IPS-NIHi7 (cell line): ENCODE measurements around the gene TK2.
A peak's percentile ranks its signal among the peaks of the same experiment; 100 is the strongest.
"Not testable (repeated sequence)": the region's sequence is repeated elsewhere in the genome, so short reads cannot be mapped to it uniquely, and the experiment has no call there.

ENCODE experiments used
- DNase-seq: peaks from one replicate; pipeline ENCODE4 v3.0.0; 2012; ENCODE audit warnings: mixed read lengths; ENCODE audit errors: extremely low spot score

Gene TK2

GRCh38 chr16:66520406-66521170 lies 29.3 kb downstream of the TK2 start:
- DNase-seq, result no peak

GRCh38 chr16:66519482-66520373 lies 30.2 kb downstream of the TK2 start:
- no peak for DNase-seq

DNA sequence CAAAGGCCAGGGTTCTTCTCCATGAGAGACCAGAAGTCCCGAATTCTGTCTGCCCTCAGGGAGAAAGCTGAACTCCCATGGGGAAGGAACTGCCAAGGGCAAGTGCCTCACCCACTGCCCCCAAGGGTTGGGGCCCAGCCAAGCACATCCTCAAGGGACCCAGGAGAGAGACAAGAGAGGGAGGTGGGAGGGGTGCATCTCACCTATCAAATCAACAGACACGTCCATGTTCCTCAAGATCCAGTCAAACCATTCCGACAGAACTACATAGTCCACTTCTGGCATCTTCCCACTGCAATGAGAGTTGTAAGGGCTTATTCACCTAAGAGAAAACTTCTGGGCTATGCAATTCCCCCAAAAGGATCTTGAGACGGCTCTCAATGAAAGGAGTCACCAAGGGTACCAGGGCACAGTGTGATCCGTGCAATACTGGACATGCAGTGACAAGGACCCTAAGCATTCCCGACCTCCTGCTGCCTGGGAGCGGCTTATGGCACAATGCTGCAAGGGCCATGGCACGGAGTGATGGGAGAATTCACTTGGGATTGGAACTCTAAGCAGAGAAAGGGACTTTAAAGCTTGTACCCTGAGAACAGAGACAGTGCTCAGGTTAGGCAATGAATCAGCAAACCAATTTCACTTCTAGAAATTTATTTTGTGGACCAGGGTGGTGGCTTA lies 32.2 kb downstream of the TK2 start:
- no peak for DNase-seq

- peak; percentile 73 for DNase-seq
These were observed 32.9 kb downstream of the TK2 start for GRCh38 chr16:66516808-66517585.

DNA sequence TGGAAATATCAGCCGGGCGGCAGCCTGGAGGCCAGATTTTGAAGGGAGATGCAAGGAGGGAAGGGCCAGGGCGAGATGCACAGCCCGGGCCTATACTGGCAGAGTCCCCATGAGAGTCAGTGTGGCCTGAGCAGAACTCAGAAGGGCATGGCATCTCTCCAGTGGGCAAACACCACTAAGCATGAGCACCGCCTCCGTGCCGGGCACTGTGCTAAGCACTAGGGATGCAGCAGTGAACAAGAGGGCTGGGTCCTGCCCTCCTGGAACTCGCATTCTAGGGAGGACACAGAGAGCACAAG lies 33.5 kb downstream of the TK2 start:
- DNase-seq, result no peak

DNA sequence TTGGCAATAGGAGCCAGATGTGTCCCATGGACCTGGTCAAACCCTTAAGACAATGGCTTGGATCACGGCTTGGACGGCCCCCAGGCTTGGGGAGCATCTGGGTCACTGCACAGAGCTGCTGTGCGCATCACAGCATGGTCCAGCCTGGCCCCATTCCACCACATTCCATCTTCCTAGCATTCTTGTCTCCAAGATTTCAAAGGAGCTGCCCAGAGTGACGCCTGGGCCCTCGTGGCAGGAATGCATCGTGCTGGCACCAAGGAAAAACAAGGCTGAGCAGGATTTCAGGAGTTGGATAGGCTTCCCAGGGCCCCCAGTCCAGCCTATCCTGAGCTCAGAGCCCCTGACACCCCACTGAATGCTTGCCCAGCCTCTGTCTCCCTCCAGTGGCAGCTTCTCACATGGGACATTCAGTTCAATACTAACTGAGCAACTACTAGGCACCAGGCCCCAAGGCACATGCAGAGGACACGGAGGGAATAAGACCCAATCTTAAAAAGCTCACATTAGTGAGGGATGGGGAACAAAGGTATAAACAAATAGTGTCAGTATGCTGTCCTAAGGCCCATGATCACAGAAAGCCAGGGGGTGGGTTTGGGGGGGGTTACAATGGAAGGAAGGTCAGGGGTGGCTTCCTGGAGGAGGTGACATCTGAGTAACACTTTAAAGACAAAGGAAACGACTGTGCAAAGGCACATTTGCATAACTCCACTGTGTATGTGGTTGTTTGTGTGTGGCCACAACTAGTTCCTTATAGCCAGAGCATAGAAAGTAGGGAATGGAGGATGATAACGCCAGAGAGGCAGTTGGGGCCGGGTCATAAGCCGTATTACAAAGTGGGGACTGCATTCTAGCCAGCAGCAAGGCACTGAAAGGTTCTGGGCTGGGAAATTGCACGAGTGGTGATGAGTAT lies 34.1 kb downstream of the TK2 start:
- peak; percentile 48 for DNase-seq

- not testable (repeated sequence) for DNase-seq
These were observed 34.8 kb downstream of the TK2 start for GRCh38 chr16:66514980-66515595.

- not testable (repeated sequence) for DNase-seq
These were observed 35.5 kb downstream of the TK2 start for GRCh38 chr16:66514391-66514790.

DNA sequence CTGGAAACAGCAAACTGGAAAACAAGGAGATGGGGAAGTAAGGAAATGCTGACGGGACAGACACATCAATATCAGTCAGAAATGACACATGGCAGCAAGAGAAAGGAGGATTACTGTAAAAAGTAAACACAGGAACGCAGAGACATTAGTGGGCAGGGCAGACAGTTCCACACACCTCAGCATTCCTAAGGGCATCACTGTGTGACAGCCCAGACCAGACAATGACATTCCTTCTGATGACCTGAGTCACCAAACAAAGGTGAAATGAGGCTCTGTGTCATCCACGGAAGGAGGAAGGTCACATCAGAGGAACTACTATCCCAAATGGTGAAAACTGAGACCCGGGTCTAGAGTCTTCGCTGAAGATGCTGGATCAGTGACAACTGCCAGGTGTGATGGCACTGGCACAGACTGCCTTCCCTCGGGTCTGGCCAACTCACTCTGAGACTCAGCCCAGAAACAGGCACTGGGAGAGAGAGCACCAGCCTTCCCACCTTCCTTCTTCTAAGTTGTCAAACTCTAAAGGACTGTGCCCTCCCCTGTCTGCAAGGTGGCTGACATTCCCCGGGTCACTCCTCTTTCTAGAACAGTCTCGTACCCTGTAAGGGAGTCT lies 36.7 kb downstream of the TK2 start:
- no peak for DNase-seq

- DNase-seq, result no peak
These were observed 37.4 kb downstream of the TK2 start for GRCh38 chr16:66512272-66513110.

DNA sequence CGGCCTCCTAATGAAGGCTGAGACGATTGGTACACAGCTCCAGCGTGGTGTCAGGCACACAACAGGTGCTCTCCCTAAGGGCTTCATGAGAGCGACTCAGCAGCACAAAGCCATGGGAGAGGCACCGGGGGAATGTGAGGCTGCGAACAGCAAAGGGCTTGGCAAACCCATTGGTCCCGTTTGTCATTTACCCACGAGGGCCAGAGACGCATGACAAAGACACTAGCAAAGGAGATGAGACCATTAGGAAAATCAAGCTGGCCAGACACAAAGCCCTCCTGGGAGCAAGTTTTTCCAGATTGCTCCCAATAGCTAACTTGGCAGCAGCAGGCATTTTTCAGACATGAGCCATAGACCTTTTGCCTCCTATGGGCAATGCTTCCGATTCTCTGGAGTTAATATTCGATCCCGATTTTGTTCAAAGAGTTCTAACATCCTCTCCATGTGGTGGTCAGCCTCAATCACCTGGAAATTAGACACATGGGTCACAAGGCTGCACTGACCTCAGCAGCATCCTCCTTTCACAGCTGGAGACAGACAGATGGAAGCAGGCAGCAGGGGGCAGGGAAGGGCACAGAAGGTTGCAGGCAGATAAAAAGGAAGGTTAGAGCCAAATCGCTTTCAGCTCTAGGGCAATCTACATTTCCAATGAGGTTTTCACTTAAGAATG lies 38.2 kb downstream of the TK2 start:
- peak; percentile 58 for DNase-seq

GRCh38 chr16:66510711-66511601 lies 39.0 kb downstream of the TK2 start:
- DNase-seq, result no peak

- no peak for DNase-seq
These were observed 39.6 kb downstream of the TK2 start for GRCh38 chr16:66510298-66510697.

DNA sequence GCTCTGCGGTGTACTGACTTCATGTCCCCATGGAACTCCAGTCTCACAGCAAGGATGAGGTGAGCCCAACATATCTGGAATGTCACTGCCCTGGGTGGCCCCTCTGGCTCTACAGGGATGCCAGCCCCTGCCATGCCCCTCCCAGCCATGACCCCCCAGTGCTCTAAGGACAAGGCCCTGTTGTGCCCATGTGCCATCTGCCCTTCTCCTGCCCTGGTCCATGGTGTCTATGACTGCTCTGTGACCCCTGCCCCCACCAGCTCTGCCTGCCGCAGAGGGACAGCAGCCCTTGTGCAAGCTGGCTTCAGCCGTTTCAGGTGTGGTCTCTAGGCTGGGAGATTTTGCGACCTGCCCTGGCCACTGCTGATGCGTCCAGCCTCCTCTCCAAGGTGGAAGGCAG lies 40.3 kb downstream of the TK2 start:
- DNase-seq, result no peak

DNA sequence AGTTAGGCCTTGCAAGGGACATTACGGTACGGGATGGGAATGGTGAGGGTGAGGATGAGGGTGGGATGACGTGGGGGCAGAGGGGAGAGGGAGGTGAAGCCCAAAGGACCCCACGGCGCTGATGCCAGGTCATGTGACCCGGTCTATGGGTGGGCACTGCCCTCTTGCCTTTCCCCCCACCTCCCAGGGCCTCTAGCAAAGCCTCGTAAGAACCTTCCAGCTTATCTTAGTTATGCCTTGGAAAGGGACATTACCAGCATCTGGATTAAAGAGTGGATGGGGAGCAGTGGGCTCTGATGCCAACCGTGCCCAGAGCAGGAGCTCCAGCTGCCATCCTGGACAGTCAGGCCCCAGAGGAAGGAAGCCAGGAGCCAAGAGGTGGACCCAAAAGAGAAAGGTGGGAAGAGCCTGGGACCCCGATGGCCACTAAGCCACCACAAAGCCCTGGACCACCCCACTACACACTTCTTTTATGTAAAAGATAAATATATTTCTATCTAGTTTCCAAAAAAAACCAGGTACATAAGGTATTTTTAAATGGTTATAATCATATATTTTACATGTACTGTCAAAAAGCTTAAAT lies 40.9 kb downstream of the TK2 start:
- no peak for DNase-seq

DNA sequence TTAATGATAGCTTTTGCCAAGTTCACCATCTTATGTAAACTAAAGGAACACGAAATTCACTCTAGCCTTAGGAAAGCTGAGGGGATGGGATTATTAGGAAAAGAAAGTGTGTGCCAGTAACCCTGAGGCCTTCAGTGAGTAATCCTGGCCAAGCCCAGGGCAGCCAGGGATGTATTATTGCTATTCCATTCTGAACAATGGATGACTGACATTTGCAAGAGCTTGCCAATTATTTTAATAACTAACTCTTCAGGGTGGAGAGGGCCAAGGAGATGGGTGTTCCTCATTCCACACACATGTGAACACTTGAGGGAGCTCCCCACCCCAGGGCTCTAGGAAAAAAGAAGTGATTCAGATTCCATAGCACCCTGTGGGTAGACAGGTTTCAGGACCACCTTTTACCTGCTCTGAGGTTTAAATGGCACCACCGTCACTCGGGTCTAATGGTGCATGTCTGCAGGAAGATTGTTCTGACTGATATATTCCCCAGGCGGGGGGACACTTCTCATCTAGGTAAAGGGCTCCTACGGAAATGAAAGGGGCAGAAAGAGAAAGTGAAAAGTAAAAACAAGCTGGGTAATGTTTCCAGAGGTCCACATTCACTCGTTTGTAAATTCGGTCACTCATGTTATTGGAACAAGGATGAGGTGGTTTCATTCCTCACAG lies 41.5 kb downstream of the TK2 start:
- DNase-seq, result no peak
